T-helper 17 cell (primary cell): ENCODE data around the gene MICALL1. TPM values are rescaled to one million over a fixed set of nuclear protein-coding genes. Genes with fewer than 3 reads are reported as not detected.
A peak's percentile ranks its signal among the peaks of the same experiment; 100 is the strongest.

ENCODE experiments used
- ATAC-seq: fragments of 150-1000 bp; cut with Tn5 transposase; 2 replicates; pipeline ENCODE4 v1.10.0; 2021; ENCODE audit warnings: mild to moderate bottlenecking, moderate library complexity
- DNase-seq, 3 donors: peaks; one replicate each; pipeline versions ENCODE4 v3.0.0 to v3.0.0-alpha.2; 2020 to 2021
- H3K9me3 ChIP-seq: one replicate; pipeline ENCODE4 v1.7.0; 2013; ENCODE audit warnings: low read length, mild to moderate bottlenecking; ENCODE audit not compliant: control insufficient read depth, poor library complexity, severe bottlenecking
- H3K27ac Mint-ChIP-seq: one replicate; pipeline ENCODE4 v1.8.0; 2022; ENCODE audit warnings: mild to moderate bottlenecking, moderate library complexity, mixed read lengths
- H3K27me3 Mint-ChIP-seq: one replicate; pipeline ENCODE4 v1.8.0; 2022; ENCODE audit warnings: mixed read lengths
- H3K36me3 Mint-ChIP-seq: one replicate; pipeline ENCODE4 v1.8.0; 2022; ENCODE audit warnings: low read depth, mixed read lengths
- H3K4me1 Mint-ChIP-seq: one replicate; pipeline ENCODE4 v1.8.0; 2022; ENCODE audit warnings: mild to moderate bottlenecking, mixed read lengths
- H3K4me3 Mint-ChIP-seq: one replicate; pipeline ENCODE4 v1.8.0; 2022; ENCODE audit warnings: mild to moderate bottlenecking, moderate library complexity, mixed read lengths
- total RNA-seq, 4 donors: library from RNA in 2 of 4; stranded (reverse) in 2 of 4; gene quantifications; one replicate each; pipeline ENCODE4 v1.2.3 and lab custom pipeline; 2022 to 2026

Gene MICALL1
- total RNA-seq, 2 donors from 2014 or later = 19.2 to 21.9 TPM

- peaks cover 14% of the 10 kb centered on the region for H3K4me1 Mint-ChIP-seq
- no peak overlapping the region for H3K4me3 Mint-ChIP-seq
- no peak for DNase-seq
- no peak for ATAC-seq
- H3K27me3 Mint-ChIP-seq = no peaks in the 10 kb centered on the region
- H3K9me3 ChIP-seq = no peaks in the 10 kb centered on the region
- H3K36me3 Mint-ChIP-seq = peaks cover 6% of the 10 kb centered on the region
- H3K27ac Mint-ChIP-seq = peak overlapping the region; percentile 90
Observed at GRCh38 chr22:37894939-37895670, 11.0 kb upstream of the MICALL1 start.

DNA sequence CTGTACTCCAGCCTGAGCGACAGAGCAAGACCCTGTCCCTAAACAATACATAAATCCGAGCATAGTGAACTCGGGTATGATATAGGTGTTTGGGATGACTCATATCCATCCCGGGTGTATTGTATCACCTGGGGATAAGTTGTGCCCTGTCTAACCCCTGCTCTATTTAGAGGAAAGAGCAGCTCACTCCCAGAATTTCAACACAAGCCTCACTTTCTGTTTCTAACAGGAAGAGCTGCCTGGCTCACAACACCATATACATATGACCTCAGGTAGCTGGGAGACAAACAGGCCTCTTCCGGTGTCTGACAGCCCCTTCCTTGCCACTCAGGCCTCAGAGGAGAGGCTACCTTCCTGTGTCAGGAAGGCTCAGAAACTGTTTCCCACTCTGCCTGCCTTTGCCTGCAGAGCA lies 9.9 kb upstream of the MICALL1 start:
- ATAC-seq = peak; percentile 92

GRCh38 chr22:37896939-37897338 lies 9.2 kb upstream of the MICALL1 start:
- H3K4me3 Mint-ChIP-seq = no peak overlapping the region

More for the DNA sequence above, 9.9 kb upstream of the MICALL1 start:
- H3K27me3 Mint-ChIP-seq = no peaks in the 10 kb centered on the region
- no peaks in the 10 kb centered on the region for H3K9me3 ChIP-seq
- H3K4me1 Mint-ChIP-seq = peaks cover 14% of the 10 kb centered on the region
- peak overlapping the region; percentile 58 for H3K4me3 Mint-ChIP-seq
- peaks cover 6% of the 10 kb centered on the region for H3K36me3 Mint-ChIP-seq
- peak overlapping the region; percentile 90 for H3K27ac Mint-ChIP-seq
- no peak for DNase-seq

DNA sequence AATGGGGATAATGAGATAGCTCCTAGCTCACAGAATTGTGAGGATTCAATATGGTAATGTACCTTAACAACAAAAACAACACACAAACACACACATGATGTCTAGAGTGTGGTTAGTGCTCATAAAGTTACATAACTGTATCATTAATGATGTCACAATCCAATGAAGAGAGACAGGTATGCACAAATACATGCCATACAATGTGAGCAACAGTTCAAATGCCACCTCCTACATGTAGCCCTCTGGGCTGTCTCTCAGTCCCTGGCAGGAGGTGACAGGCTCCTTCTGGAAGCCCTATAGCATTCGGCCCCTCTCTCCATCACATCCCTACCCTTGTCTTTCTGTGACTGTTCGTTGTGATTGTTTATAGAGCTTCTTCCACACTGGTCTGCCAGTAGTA lies 8.3 kb upstream of the MICALL1 start:
- no peaks in the 10 kb centered on the region for H3K27me3 Mint-ChIP-seq
- ATAC-seq (no peak), DNase-seq (no peak)
- H3K36me3 Mint-ChIP-seq = no peaks in the 10 kb centered on the region
- no peak overlapping the region for H3K4me3 Mint-ChIP-seq
- peak overlapping the region; percentile 9 for H3K27ac Mint-ChIP-seq
- peaks cover 11% of the 10 kb centered on the region for H3K4me1 Mint-ChIP-seq
- no peaks in the 10 kb centered on the region for H3K9me3 ChIP-seq

More at GRCh38 chr22:37896939-37897338, 9.2 kb upstream of the MICALL1 start:
- DNase-seq (no peak), ATAC-seq (no peak)
- Mint-ChIP-seq H3K36me3 (no peaks in the 10 kb centered on the region), H3K27me3 (no peaks in the 10 kb centered on the region), H3K27ac (peak overlapping the region; percentile 90), H3K4me1 (peaks cover 12% of the 10 kb centered on the region)
- no peaks in the 10 kb centered on the region for H3K9me3 ChIP-seq

GRCh38 chr22:37898441-37899181 lies 7.5 kb upstream of the MICALL1 start:
- ATAC-seq (no peak), DNase-seq (no peak)
- Mint-ChIP-seq H3K4me1 (peaks cover 10% of the 10 kb centered on the region), H3K27ac (no peak overlapping the region), H3K36me3 (no peaks in the 10 kb centered on the region), H3K4me3 (no peak overlapping the region), H3K27me3 (no peaks in the 10 kb centered on the region)
- H3K9me3 ChIP-seq = no peaks in the 10 kb centered on the region

- ATAC-seq (no peak), DNase-seq (no peak)
- H3K4me3 Mint-ChIP-seq = peak overlapping the region; percentile 89
- peak overlapping the region; percentile 78 for H3K27ac Mint-ChIP-seq
- no peaks in the 10 kb centered on the region for H3K36me3 Mint-ChIP-seq
- H3K27me3 Mint-ChIP-seq = no peaks in the 10 kb centered on the region
- H3K4me1 Mint-ChIP-seq = peaks cover 20% of the 10 kb centered on the region
- no peaks in the 10 kb centered on the region for H3K9me3 ChIP-seq
Observed at GRCh38 chr22:37904572-37905533, 1.2 kb upstream of the MICALL1 start.

GRCh38 chr22:37906364-37907008 lies 389 bp downstream of the MICALL1 start:
- no peaks in the 10 kb centered on the region for H3K27me3 Mint-ChIP-seq
- H3K4me1 Mint-ChIP-seq = peaks cover 25% of the 10 kb centered on the region
- DNase-seq (peak in 1 of 3 donors; percentile 33), ATAC-seq (peak; percentile 29)
- H3K36me3 Mint-ChIP-seq = no peaks in the 10 kb centered on the region
- H3K4me3 Mint-ChIP-seq = peak overlapping the region; percentile 86
- H3K27ac Mint-ChIP-seq = peak overlapping the region; percentile 80
- H3K9me3 ChIP-seq = no peaks in the 10 kb centered on the region

DNA sequence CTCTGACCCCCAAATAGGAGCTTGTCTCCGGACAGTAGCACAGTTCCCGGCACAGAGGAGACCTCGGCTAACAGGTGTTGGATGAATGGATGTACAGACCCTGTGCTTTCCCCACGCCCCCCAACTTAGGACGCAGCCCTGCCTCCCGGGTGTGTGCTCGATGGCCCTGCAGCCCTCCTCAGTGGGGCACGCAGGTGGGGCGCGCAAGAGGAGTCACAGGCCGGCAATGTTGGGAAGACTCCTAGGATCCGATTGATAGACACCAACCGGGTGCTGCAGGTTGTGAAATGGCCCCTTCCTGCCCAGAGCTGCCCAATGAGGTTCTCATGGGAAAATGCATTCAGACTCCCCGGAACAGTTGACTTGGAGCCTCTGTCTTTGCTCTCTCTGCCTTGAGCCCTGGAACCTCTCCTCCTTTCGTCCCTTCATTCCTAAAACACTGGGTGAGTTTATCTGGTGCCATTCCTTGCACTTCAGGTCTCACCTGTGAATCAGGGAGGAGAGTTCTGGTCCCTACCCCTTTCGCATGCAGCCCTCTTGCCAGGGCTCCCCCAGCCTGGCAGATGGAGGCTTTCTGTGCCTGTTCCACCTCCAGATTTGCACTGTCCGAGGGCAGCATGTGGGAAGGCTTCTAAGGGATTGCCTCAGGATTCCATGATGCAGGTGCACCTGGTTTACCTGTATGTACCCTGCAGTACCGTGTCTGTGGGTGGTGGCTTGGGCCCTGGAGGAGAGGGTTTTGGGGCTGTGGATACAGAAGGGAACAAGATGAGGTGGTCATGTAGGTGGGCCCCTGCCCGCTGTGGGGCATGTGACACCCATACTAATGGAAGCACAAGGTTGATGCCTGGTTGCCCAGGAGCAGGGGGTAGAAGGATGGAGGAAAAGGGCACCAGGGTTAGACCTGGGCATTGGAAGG lies 1.2 kb downstream of the MICALL1 start:
- no peaks in the 10 kb centered on the region for H3K36me3 Mint-ChIP-seq
- H3K27me3 Mint-ChIP-seq = no peaks in the 10 kb centered on the region
- H3K27ac Mint-ChIP-seq = peak overlapping the region; percentile 80
- peaks cover 32% of the 10 kb centered on the region for H3K4me1 Mint-ChIP-seq
- ATAC-seq (no peak), DNase-seq (no peak)
- H3K9me3 ChIP-seq = no peaks in the 10 kb centered on the region
- H3K4me3 Mint-ChIP-seq = peak overlapping the region; percentile 86

GRCh38 chr22:37909766-37910165 lies 3.7 kb downstream of the MICALL1 start:
- Mint-ChIP-seq H3K36me3 (no peaks in the 10 kb centered on the region), H3K27me3 (no peaks in the 10 kb centered on the region), H3K27ac (peak overlapping the region; percentile 21), H3K4me1 (peaks cover 33% of the 10 kb centered on the region), H3K4me3 (no peak overlapping the region)
- no peaks in the 10 kb centered on the region for H3K9me3 ChIP-seq
- no peak for DNase-seq
- ATAC-seq = no peak

DNA sequence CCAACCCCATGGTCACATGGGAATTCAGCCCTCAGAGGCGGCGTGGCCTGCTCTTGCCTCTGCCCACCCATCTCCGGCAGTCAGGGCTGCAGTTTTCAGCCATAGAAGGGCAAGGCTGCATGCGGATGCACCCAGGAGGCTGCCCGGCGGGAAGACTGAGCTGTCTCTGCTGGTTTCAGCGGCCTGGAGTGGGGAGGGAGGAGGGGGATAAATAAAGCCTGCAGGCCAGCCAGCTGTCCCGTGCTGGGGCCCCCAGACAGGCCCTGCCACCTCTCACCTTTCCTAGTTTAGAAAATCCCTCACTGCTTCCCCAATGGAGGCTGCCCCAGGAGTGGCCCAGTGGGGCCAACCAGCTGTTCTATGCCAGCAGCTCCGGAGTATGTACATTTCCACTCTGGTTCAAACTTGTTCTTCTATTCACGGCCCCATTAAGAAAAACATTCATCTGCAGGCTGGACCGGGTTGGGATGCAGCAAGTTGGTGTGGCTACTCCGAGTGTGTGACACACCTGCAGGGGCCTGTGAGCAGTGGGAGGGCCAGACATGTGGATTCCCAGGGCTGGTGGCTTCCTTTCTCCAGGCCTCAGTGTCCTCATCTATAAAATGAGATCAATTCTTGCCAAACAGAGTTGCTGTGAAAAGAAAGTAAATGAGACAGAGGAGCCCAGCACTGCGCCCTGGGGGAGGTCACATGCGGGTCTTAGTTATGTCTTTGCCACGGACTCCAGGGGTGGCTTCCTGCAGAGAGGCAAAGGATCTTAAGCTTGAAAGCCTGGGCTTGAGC lies 5.0 kb downstream of the MICALL1 start:
- peaks cover 28% of the 10 kb centered on the region for H3K4me1 Mint-ChIP-seq
- H3K4me3 Mint-ChIP-seq = no peak overlapping the region
- ATAC-seq (no peak), DNase-seq (no peak)
- H3K27me3 Mint-ChIP-seq = no peaks in the 10 kb centered on the region
- H3K9me3 ChIP-seq = no peaks in the 10 kb centered on the region
- H3K36me3 Mint-ChIP-seq = no peaks in the 10 kb centered on the region
- H3K27ac Mint-ChIP-seq = no peak overlapping the region

DNA sequence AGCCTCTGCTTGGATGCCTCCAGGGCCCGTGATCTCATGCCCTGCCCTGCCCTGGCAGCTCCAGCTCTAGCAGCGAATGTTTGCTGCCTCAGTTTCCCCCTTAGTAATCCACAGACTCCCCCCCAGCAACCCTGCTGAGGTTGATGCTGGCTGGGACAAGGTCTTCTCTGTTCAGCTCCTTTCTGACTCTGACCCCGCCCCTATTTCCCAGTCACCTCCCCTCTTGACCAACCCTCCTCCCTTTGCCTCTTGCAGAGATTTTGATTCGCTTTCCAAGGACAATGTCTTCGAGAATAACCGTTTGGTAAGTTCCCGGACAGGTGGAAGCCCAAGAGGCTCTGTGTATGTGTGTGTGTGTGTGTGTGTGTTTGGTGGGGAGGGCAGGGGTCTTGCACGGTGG lies 5.6 kb downstream of the MICALL1 start:
- no peak for ATAC-seq
- Mint-ChIP-seq H3K27me3 (no peaks in the 10 kb centered on the region), H3K27ac (no peak overlapping the region), H3K36me3 (no peaks in the 10 kb centered on the region), H3K4me3 (no peak overlapping the region), H3K4me1 (peaks cover 28% of the 10 kb centered on the region)
- DNase-seq = no peak
- no peaks in the 10 kb centered on the region for H3K9me3 ChIP-seq
